GM19239 (cell line): Measurements from ENCODE around the gene KIAA1671.
A peak's percentile ranks its signal among the peaks of the same experiment; 100 is the strongest.
"Not testable (repeated sequence)": the region's sequence is repeated elsewhere in the genome, so short reads cannot be mapped to it uniquely, and the experiment has no call there.

Experiments used
- DNase-seq: peaks from one replicate; pipeline ENCODE4 v3.0.0; 2011; ENCODE audit warnings: low spot score; ENCODE audit not compliant: insufficient read length
- FAIRE-seq: peaks from 2 replicates; lab custom pipeline; 2011; peaks lifted over from hg19 to GRCh38; lab: Jason Lieb, UNC

The KIAA1671 gene

GRCh38 chr22:25178348-25178747 is 225.8 kb downstream of the KIAA1671 start:
- not testable (repeated sequence) for FAIRE-seq

GRCh38 chr22:25178869-25179631 is 226.5 kb downstream of the KIAA1671 start:
- FAIRE-seq: peak; percentile 65
- DNase-seq: not testable (repeated sequence)

More at GRCh38 chr22:25178348-25178747, 225.8 kb downstream of the KIAA1671 start:
- not testable (repeated sequence) for DNase-seq

- DNase-seq (no peak), FAIRE-seq (no peak)
Measured at GRCh38 chr22:25182131-25183110, 229.9 kb downstream of the KIAA1671 start.

- no peak for DNase-seq
- FAIRE-seq: no peak
Measured at GRCh38 chr22:25183949-25184619, 231.6 kb downstream of the KIAA1671 start.

- no peak for DNase-seq
- FAIRE-seq: no peak
Measured at GRCh38 chr22:25186140-25186539, 233.6 kb downstream of the KIAA1671 start.

- FAIRE-seq (no peak), DNase-seq (no peak)
Measured at GRCh38 chr22:25187469-25187868, 235.0 kb downstream of the KIAA1671 start.

- FAIRE-seq (no peak), DNase-seq (no peak)
Measured at GRCh38 chr22:25192406-25192805, 239.9 kb downstream of the KIAA1671 start.

GRCh38 chr22:25193130-25193529 is 240.6 kb downstream of the KIAA1671 start:
- FAIRE-seq: no peak
- DNase-seq: no peak

- DNase-seq: no peak
- FAIRE-seq: no peak
Measured at GRCh38 chr22:25193548-25193947, 241.0 kb downstream of the KIAA1671 start.

- FAIRE-seq: no peak
- DNase-seq: no peak
Measured at GRCh38 chr22:25196326-25196725, 243.8 kb downstream of the KIAA1671 start.

GRCh38 chr22:25197340-25197739 is 244.8 kb downstream of the KIAA1671 start:
- DNase-seq: no peak
- no peak for FAIRE-seq

GRCh38 chr22:25199731-25200520 is 247.4 kb downstream of the KIAA1671 start, which contains the start of gene CRYBB3:
Gene CRYBB3 (plus strand): TSS chr22:25199858. CDS start chr22:25201397, 1,539 bp downstream.
- no peak for FAIRE-seq

GRCh38 chr22:25200967-25201366 is 248.5 kb downstream of the KIAA1671 start:
- DNase-seq (no peak), FAIRE-seq (no peak)

More at GRCh38 chr22:25199731-25200520, 247.4 kb downstream of the KIAA1671 start, which contains the start of gene CRYBB3:
- no peak for DNase-seq

GRCh38 chr22:25201557-25202273 is 249.2 kb downstream of the KIAA1671 start:
- FAIRE-seq (no peak), DNase-seq (no peak)

- FAIRE-seq: peak; percentile 92
- peak; percentile 70 for DNase-seq
Measured at GRCh38 chr22:25202290-25202921, 249.9 kb downstream of the KIAA1671 start.

- no peak for FAIRE-seq
- no peak for DNase-seq
Measured at GRCh38 chr22:25203082-25203481, 250.6 kb downstream of the KIAA1671 start.

GRCh38 chr22:25204547-25204946 is 252.0 kb downstream of the KIAA1671 start:
- FAIRE-seq, DNase-seq: not testable (repeated sequence)

- FAIRE-seq (no peak), DNase-seq (no peak)
Measured at GRCh38 chr22:25205847-25206246, 253.3 kb downstream of the KIAA1671 start.
